D341Med (cell line): ENCODE results near the gene C4BPA.

Experiments used
- DNase-seq: peaks from one replicate; pipeline ENCODE4 v3.0.0; 2012; ENCODE audit warnings: low spot score

Gene C4BPA

DNA sequence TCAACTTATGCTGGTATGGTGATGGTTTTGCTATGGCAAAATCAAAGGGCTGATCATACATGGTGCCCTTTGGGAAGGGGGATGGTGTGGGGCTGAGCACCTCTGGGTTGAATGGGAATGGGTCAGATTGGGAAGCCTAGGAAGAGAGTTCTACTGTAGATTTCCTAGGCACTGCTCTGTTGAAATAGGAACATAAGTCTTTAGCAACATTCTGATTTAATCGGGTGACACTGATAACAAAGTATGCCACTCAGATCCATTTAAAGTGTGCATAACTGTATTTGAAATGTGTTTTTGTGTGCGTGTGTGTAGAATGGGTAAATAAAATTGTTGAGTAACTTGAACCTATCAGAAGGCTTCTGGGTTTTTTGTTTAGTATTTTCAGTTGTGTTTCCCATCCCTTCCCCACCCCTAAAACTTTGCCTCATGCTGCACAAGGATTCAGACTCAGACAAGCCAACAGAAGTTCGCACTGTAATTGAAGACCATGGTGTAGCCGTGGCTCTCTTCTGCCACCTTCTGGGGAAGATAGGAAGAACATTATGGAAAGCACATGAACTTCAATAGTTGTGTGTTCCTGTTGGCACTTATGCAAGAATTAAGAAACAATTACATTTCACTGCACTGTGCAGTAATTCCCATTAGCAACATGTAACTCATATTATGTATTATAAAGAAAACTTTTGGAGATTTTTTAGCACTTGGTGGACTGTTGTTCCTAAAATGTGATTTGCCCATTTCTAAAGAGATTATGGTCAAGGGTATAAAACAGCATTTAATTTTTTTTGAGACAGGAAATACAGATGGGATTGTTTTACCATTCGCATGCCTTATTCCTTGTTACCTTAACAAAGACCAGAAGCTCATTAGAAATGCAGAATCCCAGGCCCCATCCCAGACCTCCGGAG is 26.3 kb upstream of the C4BPA start:
- DNase-seq: peak; percentile 75

DNA sequence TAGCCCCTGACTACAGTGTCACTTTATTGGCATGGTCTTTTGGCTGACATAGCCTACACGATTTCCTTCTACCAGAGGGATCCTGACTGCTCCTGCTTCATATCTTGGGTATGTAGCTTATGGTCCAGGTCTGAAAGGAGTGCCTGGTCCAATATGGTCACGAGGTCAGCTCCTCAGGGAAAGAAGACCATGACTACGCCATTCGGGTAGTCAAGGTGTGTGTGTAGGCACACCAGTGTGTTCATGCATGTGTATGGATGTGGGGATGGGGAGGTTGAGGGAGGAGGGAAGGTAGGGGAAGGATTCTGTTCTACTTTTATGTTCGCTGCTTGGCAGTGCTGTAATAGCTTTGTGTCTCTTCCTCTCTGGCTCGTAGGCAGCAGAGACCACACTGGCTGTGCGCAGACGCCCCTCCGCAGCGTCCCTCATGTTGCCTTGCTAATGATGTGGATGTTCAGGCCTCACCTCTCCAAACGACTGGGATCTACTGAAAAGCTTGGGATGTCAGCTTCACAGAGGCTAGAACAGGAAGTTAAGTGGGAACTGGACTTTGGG is 25.4 kb upstream of the C4BPA start:
- no peak for DNase-seq

DNA sequence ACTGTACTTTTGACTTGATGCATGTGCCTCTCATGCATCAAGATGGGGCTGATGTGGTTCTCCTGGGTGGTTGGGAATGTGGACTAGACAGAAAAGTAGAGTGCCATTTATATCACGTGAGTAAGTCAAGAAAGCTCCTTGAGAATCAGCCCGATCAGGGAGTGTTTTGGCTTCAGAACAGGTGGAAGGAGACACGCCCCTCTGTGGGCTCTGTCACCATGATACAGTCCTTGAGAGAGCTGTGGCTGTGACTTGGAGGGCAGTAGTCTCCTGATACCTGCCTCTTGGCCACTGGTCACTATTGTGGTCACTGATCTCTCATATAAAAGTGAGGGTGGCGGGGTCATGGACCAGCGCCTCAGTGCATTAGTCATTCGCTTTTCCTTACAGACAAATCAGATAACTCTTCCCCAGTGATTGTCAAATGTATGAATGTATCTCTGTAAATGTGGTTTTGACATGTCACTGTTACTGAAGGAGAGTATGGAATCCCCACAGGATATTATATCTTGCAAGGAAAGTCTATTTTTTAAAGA is 24.3 kb upstream of the C4BPA start:
- DNase-seq: no peak

DNA sequence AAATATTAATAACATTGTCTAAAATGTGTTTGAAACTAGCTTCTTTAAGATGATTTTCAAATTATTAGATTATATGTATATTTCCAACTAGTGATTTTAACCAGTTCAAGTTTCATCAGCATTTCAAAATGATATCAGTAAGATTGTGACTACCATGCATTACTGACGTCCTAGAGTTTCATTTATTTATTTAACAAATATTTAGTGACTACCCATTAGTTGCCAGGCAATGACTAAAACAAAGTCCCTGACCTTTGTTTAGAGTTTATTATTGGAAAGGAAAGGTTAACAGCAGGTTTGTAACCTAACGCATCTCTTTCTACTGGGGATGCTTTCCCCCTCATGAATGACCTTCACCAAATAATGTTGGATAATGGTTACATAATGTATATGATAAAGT is 22.9 kb upstream of the C4BPA start:
- DNase-seq: no peak

DNA sequence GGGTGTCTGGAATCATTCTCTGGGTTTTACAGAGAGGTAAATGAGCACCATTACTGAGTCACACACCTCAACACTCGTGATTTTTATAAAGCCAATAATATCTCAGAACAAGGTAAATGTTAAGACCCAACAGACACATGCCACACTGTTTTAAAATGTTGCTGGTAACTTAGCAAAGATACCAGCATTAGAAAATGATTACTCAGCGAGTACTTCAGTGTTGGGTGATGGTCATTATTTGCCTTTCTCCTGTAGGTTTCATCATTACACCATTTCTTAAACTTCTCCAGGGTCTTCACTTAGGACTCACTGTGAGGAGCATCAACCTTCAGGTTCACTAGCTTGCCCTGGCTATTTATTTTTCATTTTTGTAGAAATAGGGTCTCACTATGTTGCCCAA is 22.2 kb upstream of the C4BPA start:
- DNase-seq: no peak

DNA sequence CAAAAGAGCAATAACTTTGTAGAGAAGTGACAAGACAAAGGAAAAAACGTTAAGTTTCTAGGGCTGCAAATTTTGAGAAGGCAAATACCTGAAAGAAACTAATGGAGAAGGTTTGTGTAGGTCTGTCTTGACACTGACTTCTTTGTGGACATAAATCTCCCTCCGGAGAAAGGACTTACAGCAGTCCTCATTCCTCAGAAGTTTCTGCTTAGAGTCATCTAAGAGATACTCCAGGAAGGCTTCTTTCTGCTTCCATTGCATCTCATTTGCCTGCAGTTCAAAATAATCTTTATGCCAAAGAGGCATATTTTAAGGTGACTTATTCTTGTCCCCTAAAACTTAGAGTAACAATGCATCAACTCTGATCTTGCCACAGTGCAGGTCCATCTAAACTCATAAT is 19.8 kb upstream of the C4BPA start:
- DNase-seq: no peak

DNA sequence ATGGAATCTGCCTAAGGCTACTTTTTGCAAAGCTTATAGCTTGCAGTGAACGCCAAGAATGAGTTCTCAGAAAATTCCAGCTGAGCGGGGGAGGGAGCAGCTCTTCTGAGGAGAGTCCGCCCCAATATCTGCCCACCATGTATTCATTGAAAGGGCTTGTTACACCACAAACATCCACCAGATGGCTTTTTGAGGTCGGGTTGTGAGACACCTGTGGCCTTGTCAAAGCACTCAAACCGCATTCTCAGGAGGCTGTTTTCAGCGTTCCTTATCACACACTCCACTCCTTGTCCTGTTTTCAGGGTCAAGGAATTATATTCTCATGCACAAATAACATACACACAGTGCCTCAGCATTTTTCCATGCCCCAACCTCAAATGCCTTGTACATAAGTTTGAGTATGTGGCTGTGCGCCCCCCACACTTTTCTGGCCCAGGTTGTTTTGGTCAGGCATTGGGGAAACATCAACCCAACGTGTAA is 19.3 kb upstream of the C4BPA start:
- peak; percentile 74 for DNase-seq

DNA sequence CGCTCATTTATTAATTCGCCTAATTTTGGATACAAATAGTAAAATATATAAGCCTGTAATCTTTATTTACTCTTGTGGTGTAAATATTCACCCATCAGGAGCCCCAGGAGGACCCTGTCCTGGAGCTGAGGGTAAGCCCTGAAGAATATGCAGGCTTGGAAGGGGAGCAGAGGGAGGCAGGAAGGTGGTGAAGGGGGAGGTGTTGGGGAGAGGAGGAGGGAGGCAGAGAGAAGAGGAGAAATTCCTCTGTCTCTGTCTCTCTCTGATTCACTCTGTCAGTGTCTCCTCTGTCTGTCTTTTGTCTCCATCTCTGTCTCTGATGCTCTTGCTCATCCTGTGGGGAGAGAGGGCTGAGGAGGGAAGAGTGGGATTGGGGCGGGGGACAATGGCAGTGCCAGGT is 18.1 kb upstream of the C4BPA start:
- no peak for DNase-seq

DNA sequence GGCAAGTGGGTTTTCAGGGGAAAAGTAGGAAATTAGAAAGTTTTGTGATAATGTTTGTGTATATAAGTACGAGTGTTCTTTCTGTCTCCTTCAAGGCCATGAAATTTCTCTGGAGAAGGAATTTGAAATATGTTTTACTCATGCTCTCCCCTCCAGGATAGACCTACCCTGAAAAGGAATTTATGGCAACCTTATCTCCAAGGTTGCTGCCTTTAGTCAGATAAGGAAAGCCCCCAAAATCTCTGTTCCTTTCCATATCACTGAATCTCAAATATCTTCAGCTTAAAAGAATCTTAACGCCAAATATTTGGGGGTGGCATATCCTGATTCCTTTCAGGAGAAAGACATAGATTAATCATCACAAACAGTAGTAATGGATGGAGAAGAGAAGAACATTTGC is 15.9 kb upstream of the C4BPA start:
- DNase-seq: no peak

DNA sequence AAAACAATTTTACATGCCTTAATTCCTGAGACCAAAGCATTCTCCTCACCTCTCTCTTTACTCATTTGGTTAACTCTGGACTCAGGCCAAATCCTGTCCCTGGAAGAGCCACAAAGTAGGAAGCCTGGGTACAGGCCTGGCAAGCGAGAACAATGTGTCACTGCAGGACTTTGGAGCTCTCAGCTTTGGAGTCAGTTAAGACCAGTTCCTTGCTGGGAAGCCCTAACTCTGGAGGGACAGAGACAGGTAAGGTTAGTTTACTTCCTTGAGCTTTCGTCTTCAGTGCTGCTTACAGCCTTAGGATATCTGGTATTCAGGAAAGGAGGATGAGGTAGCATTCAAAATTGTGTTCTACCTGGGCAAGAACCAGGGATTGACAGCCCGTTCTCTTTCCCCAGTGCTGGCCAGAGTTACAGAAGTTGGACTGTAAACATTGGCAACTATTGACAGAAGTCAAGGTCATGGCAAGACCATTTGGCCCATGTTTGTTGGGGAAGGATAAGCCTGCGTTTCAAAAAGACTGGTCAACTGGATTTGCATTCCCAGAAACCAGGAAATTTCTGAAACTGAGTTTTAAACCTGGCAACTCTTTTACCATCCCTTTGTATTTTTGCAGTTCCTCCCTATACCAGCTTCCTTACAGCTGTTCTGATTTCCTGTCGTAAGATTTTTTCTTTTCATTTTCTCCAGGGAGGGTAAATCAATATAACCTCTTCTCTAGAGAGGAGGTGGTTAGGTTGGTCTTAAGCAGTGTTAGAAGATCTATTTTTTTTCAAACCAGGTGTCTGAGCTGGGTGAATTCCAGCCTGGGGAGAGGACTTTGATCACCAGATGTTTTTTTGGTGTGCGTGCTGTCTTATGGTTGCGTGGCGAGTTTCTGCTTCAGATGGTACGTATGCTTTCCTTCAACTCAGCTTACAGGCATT is 15.1 kb upstream of the C4BPA start, which contains the start of gene C4BPB:
Gene C4BPB (plus strand): TSS at position 160 of the 926 bp plus-strand sequence. CDS start 672 bp downstream, at position 832.
- DNase-seq: no peak

DNA sequence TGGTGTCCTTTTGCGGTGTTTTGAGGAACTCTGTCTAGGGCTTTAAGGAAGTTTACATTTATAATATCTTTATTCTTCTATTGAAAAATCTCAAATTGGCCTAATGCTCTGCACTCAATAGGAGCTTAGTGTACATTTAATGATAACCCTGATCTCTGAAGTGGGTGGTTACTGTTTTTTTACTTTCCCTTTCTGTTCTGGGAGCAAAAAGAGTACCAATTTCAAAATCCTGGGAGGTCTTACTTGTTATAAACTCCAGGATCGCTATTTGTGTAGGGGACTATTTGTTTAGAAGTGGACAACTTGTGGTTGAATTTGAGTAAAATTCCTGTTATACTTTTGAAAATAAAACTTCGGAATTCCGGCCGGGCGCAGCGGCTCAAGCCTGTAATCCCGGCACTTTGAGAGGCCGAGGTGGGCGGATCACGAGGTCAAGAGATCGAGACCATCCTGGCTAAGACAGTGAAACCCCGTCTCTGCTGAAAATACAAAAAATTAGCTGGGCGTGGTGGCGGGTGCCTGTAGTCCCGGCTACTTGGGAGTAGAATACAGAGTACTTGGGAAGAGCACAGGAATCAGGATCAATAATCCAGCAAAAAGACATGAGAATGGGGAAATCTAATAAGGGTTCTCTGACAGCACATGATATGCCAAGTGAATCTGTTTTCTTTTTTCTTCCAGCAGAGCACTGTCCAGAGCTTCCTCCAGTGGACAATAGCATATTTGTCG is 14.2 kb upstream of the C4BPA start:
- no peak for DNase-seq

DNA sequence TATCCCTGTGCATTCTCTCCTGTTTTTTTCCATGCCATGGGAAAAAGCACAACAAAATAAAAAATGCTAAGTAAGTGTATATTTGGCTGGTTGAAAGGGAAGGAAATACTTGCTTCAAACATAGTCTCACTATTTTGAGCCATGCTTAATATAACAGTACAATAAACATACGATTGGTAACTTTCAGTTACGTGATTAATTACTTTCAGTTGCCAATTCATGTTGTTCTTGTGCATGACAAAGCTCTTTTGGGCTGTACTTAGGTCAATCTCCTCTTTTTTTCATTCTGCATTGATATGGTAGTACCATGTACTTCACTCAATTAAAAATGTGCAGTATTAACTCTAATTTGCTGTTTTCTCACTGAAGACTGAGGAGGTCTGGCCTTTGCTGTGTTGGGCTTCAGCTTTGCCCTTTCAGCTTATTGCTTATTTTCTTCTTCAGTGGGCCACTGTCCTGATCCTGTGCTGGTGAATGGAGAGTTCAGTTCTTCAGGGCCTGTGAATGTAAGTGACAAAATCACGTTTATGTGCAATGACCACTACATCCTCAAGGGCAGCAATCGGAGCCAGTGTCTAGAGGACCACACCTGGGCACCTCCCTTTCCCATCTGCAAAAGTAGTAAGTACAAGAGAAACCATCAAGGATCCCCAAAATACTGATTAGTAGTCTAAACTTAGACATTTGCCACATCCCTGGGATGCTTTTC is 12.7 kb upstream of the C4BPA start:
- DNase-seq: no peak

DNA sequence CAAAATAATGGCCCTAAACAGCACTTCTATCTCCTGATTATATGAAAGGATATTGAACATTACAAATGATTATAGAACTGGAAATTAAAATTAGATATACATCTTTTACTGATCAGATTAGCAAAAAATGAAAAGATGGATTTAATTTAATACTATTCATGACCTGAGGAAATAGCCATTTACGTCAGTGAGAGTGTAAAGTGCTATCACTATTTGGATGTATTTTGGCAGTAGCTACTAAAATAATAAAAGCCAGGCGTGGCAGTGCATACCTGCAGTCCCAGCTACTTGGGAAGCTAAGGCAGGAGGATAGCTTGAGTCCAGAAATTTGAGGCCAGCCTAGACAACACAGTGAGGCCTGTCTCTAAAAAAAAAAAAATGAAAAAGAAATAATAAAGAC is 10.1 kb upstream of the C4BPA start:
- no peak for DNase-seq

DNA sequence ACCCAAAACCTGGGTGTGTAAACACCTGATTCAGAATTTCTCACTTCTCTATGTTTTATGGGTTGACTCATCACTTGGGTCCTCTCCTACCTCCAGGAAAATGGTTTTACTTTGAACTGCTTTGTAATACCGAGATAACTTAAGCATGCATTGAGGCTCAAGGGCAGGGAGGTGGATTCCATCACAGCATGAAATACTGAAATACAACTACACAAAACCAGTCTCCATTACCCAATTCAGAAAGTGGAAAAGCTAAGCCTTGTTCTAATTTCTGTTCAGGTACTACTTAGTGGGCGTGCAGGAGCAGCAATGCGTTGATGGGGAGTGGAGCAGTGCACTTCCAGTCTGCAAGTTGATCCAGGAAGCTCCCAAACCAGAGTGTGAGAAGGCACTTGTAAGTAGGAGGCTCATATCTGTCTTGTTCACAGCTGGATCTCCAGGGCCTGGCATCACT is 6.1 kb upstream of the C4BPA start:
- DNase-seq: no peak

DNA sequence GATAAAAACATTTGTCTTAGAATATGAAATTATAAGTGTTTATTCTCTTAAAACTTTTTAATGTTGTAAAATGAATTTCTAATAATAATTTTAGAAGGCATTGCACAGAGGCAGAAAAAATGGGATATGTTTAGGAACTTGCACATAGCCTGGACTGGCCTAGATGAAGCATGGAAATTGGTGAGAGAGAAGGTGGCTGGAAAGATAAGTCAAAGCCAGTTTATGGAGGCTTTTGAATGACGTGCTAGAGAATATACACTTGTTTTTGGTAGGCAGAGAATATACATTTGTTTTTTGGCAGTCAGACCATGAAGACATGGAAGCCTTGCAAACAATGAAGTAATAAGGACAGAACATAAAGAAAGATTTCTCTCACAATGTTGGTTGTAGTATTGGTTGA is 2.3 kb upstream of the C4BPA start:
- no peak for DNase-seq

DNA sequence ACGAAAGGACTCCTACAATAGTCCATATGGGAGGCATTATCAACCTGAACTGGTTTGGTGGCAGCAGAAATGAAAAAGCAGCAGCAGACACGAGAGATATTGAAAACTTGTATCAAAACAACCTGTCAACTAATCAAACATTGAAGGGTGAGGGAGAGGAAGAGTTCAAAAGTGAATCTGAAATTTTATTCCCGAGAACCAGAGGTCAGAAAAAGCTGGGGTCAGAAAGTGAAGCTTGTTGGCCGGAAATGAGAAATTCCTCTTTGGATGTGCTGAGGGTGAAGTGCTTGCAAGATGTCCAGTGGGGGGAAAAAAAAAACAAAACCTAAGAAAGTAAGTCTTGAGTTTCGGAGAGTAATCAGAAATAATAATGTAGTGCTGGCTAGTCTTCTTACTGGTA is 1.9 kb upstream of the C4BPA start:
- no peak for DNase-seq

DNA sequence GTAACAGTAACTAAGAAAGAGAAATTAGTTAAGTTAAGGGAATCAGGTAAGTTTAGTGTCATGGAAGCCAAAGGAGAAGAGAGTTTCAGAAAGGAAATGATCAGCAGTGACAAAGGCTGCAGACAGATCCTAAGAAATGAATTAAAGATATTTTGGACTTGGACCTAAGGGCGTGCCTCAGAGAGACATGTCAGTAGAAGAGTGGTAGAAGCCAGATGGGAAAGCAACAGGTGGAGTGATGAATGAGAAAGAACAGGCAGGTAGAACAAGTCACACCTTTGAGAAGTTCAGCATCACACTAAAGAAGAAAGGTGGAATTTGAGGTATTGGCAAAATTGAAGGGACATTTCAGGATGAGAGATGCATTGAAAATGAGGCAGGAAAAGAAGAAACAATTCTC is 1.4 kb upstream of the C4BPA start:
- no peak for DNase-seq

DNA sequence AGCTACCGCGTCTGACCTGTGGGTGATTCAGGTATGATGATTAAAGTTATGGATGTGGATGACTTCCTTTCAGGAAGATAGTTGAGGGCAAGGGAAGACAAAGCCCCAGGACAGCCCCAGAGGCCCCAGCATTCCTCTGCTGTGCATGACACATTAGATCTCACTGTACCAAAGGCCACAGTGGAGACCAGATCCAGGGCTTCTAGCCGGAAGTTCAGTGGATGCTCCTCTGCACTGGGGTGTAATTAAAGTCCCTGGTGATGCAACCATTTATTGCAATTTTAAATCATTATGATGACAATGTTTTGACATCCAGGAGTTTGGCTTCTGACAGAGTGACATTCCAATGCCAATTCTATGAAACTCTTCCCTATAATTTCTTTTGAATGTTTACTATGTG is 5.0 kb downstream of the C4BPA start:
- no peak for DNase-seq

DNA sequence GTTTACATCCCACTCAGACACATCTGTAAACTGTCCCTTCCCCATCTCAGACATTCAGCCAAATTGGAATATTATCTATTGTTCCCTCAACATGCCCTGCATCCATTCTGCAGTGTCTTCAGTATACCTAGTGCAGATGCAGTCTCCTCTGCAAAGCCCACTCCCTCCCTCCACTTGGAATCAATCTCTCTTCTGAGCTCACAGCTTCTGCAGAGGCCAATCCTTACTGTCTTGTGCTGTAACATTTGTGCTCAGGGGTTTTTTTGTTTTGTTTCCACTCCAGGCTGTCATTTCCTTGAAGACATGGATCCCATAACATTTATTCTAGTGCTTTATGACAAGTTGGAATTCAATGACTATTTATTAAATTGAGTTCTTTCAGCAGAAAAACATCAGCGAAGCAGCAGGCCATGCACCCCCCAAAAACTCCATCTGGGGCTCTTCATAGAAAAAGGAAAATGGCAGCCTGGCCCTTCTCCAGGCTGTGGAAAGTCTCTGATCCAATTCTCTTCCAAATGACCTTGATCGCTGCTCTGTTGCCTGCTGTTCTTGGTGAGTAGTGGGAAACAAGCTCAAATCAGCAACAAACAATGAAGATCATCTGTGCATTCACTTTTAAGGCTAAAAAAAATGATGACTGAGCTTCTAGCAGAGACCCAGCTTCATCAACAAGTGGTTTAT is 8.7 kb downstream of the C4BPA start:
- no peak for DNase-seq

DNA sequence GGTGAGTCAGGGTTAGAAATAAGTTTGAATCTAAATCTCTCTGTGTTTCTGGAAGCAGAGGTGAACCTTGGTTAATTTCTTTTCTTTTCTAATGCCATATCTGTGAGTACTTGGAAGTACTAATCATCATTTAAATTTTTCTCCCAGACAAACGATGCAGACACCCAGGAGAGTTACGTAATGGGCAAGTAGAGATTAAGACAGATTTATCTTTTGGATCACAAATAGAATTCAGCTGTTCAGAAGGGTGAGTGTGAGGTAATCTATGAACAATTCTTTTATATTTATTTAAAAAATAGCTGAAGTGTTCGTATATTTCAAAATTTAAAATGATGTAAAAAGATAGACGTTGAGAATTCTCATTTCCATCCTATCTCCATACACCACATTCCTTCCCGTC is 11.2 kb downstream of the C4BPA start:
- no peak for DNase-seq
